Endothelial cell of umbilical vein (primary cell): ENCODE data around the gene KCNH6. TPM values are rescaled to one million over a fixed set of nuclear protein-coding genes. Genes with fewer than 3 reads are reported as not detected.

Source experiments
- BruUV-seq: library from RNA; stranded (reverse); fragments of 400-500 nt; replicated peaks from 2 replicates; lab custom pipeline; 2021; lab: Mats Ljungman, UMichigan
- CTCF ChIA-PET: fragments of 300-600, 350-600 bp; sonication (Branson Sonifier 250); formaldehyde crosslinking; loops from one replicate; lab custom pipeline; 2021; ENCODE audit warnings: antibody characterized with exemption, inconsistent platforms; lab: Charles Lee
- POLR2A ChIA-PET: fragments of 300-600, 350-600 bp; sonication (Branson Sonifier 250); formaldehyde crosslinking; loops from one replicate; lab custom pipeline; 2021; ENCODE audit warnings: antibody characterized with exemption, inconsistent platforms; lab: Charles Lee
- DNase-seq: peaks from one replicate; pipeline ENCODE4 v3.0.0-alpha.2; 2011; ENCODE audit warnings: low read depth, low spot score
- FAIRE-seq: peaks from 2 replicates; lab custom pipeline; 2011; peaks lifted over from hg19 to GRCh38; lab: Jason Lieb, UNC
- H2AFZ ChIP-seq: 2 replicates; pipeline ENCODE4 v1.6.0; 2012; ENCODE audit warnings: low read depth, low read length, control low read depth, inconsistent platforms
- H3K27ac ChIP-seq: 2 replicates; pipeline ENCODE4 v1.5.1; 2011; ENCODE audit warnings: low read depth, mild to moderate bottlenecking, control low read depth, low read length, moderate library complexity; ENCODE audit not compliant: insufficient read depth
- H3K27me3 ChIP-seq, 2 experiments: 2 replicates each; pipeline versions ENCODE4 v1.6.0 to v1.6.1; 2011; ENCODE audit warnings: low read length in 2 of 2, mixed read lengths in 1 of 2; ENCODE audit not compliant: control insufficient read depth in 2 of 2, insufficient read depth in 2 of 2
- H3K36me3 ChIP-seq, 2 experiments: 2 replicates in 1 of 2; 3 replicates in 1 of 2; pipeline ENCODE4 v1.5.1; 2011; ENCODE audit warnings: low read length in 2 of 2, mild to moderate bottlenecking in 1 of 2, moderate library complexity in 1 of 2; ENCODE audit not compliant: control insufficient read depth in 2 of 2, insufficient read depth in 2 of 2; ENCODE audit errors: extremely low read depth in 1 of 2
- H3K4me1 ChIP-seq: 3 replicates; pipeline ENCODE4 v1.5.1; 2011; ENCODE audit warnings: mild to moderate bottlenecking, low read length; ENCODE audit not compliant: control insufficient read depth, insufficient read depth; ENCODE audit errors: extremely low read depth
- H3K4me2 ChIP-seq: 2 replicates; pipeline ENCODE4 v1.6.1; 2011; ENCODE audit warnings: low read length, control low read depth, mixed read lengths; ENCODE audit not compliant: insufficient read depth
- H3K4me3 ChIP-seq, 3 experiments: fragments of 200-600 bp in 1 of 3; sonication (generic), shearing (Covaris generic) in 1 of 3; replicated peaks in 1 of 3; 2 replicates each; pipeline ENCODE4 v1.5.1; 2011 to 2016; ENCODE audit warnings: control low read depth in 3 of 3, low read length in 3 of 3, mild to moderate bottlenecking in 2 of 3, inconsistent platforms in 1 of 3, low read depth in 1 of 3, moderate library complexity in 1 of 3; ENCODE audit not compliant: insufficient read depth in 1 of 3
- H3K79me2 ChIP-seq: 2 replicates; pipeline ENCODE4 v1.6.0; 2012; ENCODE audit warnings: low read length, inconsistent platforms; ENCODE audit not compliant: control insufficient read depth, insufficient read depth
- H3K9ac ChIP-seq: replicated peaks from 2 replicates; pipeline ENCODE3; 2011; ENCODE audit warnings: low read length, control low read depth; ENCODE audit not compliant: insufficient read depth; ENCODE audit errors: extremely low read depth
- H3K9me1 ChIP-seq: replicated peaks from 3 replicates; pipeline ENCODE4 v1.6.0; 2011; ENCODE audit warnings: mild to moderate bottlenecking, low read length; ENCODE audit not compliant: control insufficient read depth, insufficient read depth; ENCODE audit errors: extremely low read depth
- H3K9me3 ChIP-seq: replicated peaks from 2 replicates; pipeline ENCODE4 v1.5.1; 2012; ENCODE audit warnings: low read length, inconsistent platforms; ENCODE audit not compliant: control insufficient read depth, insufficient read depth
- H4K20me1 ChIP-seq: replicated peaks from 2 replicates; pipeline ENCODE3; 2011; ENCODE audit warnings: mild to moderate bottlenecking, low read length; ENCODE audit not compliant: control insufficient read depth, insufficient read depth; ENCODE audit errors: extremely low read depth
- EZH2 ChIP-seq: IDR thresholded peaks from 2 replicates; pipeline ENCODE4 v1.6.1; 2012; ENCODE audit warnings: borderline replicate concordance, low read depth, mild to moderate bottlenecking, moderate library complexity, low read length, inconsistent platforms; ENCODE audit not compliant: severe bottlenecking
- FOS ChIP-seq: IDR thresholded peaks from 2 replicates; pipeline ENCODE4 v1.6.1; 2011; ENCODE audit warnings: mild to moderate bottlenecking, low read length, moderate library complexity, borderline replicate concordance; ENCODE audit not compliant: insufficient read depth
- GATA2 ChIP-seq: IDR thresholded peaks from 2 replicates; pipeline ENCODE4 v1.7.0; 2011; ENCODE audit warnings: low read depth, mild to moderate bottlenecking, moderate library complexity, mixed read lengths, low read length; ENCODE audit not compliant: insufficient read length, insufficient read depth
- JUN ChIP-seq: IDR thresholded peaks from 2 replicates; pipeline ENCODE4 v1.6.1; 2011; ENCODE audit warnings: borderline replicate concordance, low read depth; ENCODE audit not compliant: insufficient read length, insufficient read depth
- MYC ChIP-seq: IDR thresholded peaks from one replicate; pipeline ENCODE4 v1.6.1; 2011; ENCODE audit warnings: mild to moderate bottlenecking, low read depth, low read length
- POLR2A ChIP-seq: IDR thresholded peaks from 2 replicates; pipeline ENCODE4 v1.6.1; 2012; ENCODE audit warnings: low read depth, mild to moderate bottlenecking, control low read depth, low read length
- POLR2AphosphoS5 ChIP-seq: IDR thresholded peaks from 2 replicates; pipeline ENCODE4 v1.6.1; 2012; ENCODE audit warnings: low read depth, mild to moderate bottlenecking, control low read depth, low read length, moderate library complexity; ENCODE audit not compliant: insufficient read depth
- dilution Hi-C: fragments of 300-500 bp; cut with MboI; formaldehyde crosslinking; loops from one replicate; pipeline ENCODE4 v1.15.0; 2019; ENCODE audit warnings: low sequenced_read_pairs; ENCODE audit not compliant: extremely low pct_ligation_motif_present
- intact Hi-C: fragments of 100-400 bp; cut with micrococcal nuclease; formaldehyde crosslinking; loops from one replicate; pipeline ENCODE4 v1.10.0; 2022
- polyA plus RNA-seq, 4 experiments: library from polyadenylated mRNA; depleted of rRNA in 3 of 4; stranded (reverse) in 3 of 4; unstranded in 1 of 4; fragments of >200 nt; gene quantifications; 2 replicates each; pipeline versions ENCODE4 v1.2.1 to v1.2.3, GENCODE V29; 2011 to 2012; ENCODE audit warnings: missing spikeins in 1 of 4
- total RNA-seq: library from RNA; stranded (reverse); gene quantifications from 2 replicates; pipeline ENCODE4 v1.2.3, GENCODE V29; 2021
- TF ChIP-seq, protein P1 (sequence below), 2 donors: IDR thresholded peaks; 1 replicate in 1 of 2; 2 replicates in 1 of 2; pipeline ENCODE4 v1.5.1; 2011; ENCODE audit warnings: low read length in 2 of 2, mild to moderate bottlenecking in 2 of 2, moderate library complexity in 2 of 2, control low read depth in 1 of 2, inconsistent platforms in 1 of 2, low read depth in 1 of 2; ENCODE audit not compliant: insufficient read depth in 1 of 2; ENCODE audit errors: extremely low read depth in 1 of 2
- TF ChIP-seq, protein P2 (sequence below): IDR thresholded peaks from 2 replicates; pipeline ENCODE4 v1.6.1; 2011; ENCODE audit not compliant: insufficient read depth, insufficient read length

Gene KCNH6
- total and polyA plus RNA-seq, 2 donors (not counting 3 experiments of a cell fraction or from before 2014, with no cell fraction given): 0.07 TPM; not detected in 1

DNA sequence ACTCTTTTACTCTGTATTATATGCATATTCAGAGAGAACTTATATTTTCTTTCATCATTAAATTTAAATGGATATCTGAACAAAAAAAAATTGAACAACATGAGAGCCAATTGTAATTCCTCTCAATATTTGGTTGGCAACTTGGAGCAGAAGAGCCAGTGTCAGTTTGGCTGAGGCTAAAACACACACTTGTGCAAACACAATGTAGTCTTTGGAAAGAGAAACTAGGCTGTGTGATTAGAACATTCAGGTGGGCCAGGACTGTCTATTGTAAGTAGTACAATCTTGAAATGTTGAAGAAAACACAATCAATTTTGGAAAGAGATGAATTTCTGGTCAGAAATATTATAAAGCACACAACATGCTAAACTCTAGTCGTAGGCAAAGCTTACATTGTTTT is 44.1 kb downstream of the KCNH6 start:
- Histone ChIP-seq H3K9me1 (no peaks in the 10 kb centered on the region), H3K27ac (no peak overlapping the region), H2AFZ (no peak overlapping the region), H3K27me3 (no peaks in the 10 kb centered on the region), H3K9me3 (no peaks in the 10 kb centered on the region), H3K4me2 (no peak overlapping the region), H3K4me3 (no peak overlapping the region), H3K9ac (no peak overlapping the region), H4K20me1 (peaks cover 2% of the 10 kb centered on the region), H3K4me1 (peaks cover 12% of the 10 kb centered on the region), H3K79me2 (peaks cover 79% of the 10 kb centered on the region), H3K36me3 (no peaks in the 10 kb centered on the region)
- FAIRE-seq (no peak), DNase-seq (no peak)
- no peak for TF ChIP-seq JUN
- no peak for TF ChIP-seq POLR2AphosphoS5
- no peak for TF ChIP-seq EZH2
- TF ChIP-seq MYC: no peak
- TF ChIP-seq FOS: no peak
- TF ChIP-seq, protein P1, sequence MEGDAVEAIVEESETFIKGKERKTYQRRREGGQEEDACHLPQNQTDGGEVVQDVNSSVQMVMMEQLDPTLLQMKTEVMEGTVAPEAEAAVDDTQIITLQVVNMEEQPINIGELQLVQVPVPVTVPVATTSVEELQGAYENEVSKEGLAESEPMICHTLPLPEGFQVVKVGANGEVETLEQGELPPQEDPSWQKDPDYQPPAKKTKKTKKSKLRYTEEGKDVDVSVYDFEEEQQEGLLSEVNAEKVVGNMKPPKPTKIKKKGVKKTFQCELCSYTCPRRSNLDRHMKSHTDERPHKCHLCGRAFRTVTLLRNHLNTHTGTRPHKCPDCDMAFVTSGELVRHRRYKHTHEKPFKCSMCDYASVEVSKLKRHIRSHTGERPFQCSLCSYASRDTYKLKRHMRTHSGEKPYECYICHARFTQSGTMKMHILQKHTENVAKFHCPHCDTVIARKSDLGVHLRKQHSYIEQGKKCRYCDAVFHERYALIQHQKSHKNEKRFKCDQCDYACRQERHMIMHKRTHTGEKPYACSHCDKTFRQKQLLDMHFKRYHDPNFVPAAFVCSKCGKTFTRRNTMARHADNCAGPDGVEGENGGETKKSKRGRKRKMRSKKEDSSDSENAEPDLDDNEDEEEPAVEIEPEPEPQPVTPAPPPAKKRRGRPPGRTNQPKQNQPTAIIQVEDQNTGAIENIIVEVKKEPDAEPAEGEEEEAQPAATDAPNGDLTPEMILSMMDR (IDR thresholded peaks at IDR 0.05; ENCODE audit: extremely low read depth in 1 of 2, insufficient read depth in 1 of 2, low read depth in 1 of 2, low read length in 2 of 2): no peak
- TF ChIP-seq POLR2A: no peak
- TF ChIP-seq, protein P2, sequence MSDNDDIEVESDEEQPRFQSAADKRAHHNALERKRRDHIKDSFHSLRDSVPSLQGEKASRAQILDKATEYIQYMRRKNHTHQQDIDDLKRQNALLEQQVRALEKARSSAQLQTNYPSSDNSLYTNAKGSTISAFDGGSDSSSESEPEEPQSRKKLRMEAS: no peak
- no peak for TF ChIP-seq GATA2
- ChIA-PET CTCF (interaction anchor here (0.8 kb wide), 1 partner anchor 88 kb away, joined by 3 read pairs; no protein-coding TSS in a partner anchor), POLR2A (no interaction called here)
- dilution Hi-C loops: no loop called here
- BruUV-seq: no TSS peak
- intact Hi-C loops: no loop called here
